Measurements from ENCODE around the gene PNPLA7.
"Not testable (repeated sequence)": the region's sequence is repeated elsewhere in the genome, so short reads cannot be mapped to it uniquely, and the experiment has no call there.

The PNPLA7 gene

DNA sequence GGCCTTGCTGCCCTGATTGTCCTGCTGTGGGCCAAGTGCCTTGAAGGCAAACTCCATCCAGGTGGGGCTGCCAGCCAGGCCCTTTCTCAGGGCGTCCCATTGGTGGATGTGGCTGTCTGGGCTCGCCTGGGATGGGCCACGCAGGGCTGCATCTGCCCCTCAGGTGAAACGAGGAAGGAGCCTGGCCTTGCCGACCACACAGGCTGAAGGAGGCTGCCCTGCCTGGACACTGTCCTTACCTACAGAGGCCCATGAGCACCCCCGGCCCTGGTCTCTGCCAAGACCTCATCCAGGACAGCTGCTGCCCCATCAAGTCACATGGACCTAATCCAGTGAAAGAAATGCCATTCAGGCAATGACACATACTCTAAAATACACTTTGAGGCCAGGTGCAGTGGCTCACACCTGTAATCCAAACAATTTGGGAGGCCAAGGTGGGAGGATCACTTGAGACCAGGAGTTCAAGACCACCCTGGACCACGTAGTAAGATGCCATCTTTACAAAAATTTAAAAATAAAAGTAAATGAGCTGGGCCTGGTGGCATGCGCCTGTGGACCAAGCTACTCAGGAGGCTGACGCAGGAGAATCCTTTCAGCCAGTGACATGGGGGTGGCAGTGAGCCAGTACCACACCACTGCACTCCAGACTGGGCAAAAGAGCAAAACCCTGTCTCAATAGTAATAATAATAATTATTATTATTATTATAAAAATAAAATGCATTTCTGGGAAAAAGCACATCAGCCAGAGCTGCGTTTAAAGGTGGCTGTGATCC, 33.9 kb downstream of the PNPLA7 start:
- Histone ChIP-seq H2BK5ac (ENCODE audit: low read depth, low read length, poor library complexity, severe bottlenecking) (no peak overlapping the region), H3K4me1 (ENCODE audit: control insufficient read depth, insufficient read depth, low read depth, low read length) (peaks cover 8% of the 10 kb centered on the region), H3K27me3 (ENCODE audit: control insufficient read depth in 1 of 2, insufficient read depth in 1 of 2, low read length in 2 of 2) (no peaks in the 10 kb centered on the region), H3K4me3 (ENCODE audit: insufficient read depth in 1 of 2, low read depth in 1 of 2, low read length in 2 of 2) (no peak overlapping the region), H2BK120ac (ENCODE audit: low read depth, low read length) (no peak overlapping the region), H2BK15ac (ENCODE audit: low read depth, poor library complexity, severe bottlenecking) (no peak overlapping the region), H3K36me3 (ENCODE audit: control insufficient read depth in 1 of 2, insufficient read depth in 2 of 2, low read depth in 1 of 2, low read length in 2 of 2) (peaks cover 0 to 4% of the 10 kb centered on the region in 2 experiments), H3K18ac (ENCODE audit: low read depth in 1 of 2, low read length in 2 of 2) (no peak overlapping the region), H3K9me3 (ENCODE audit: control insufficient read depth, low read length) (no peaks in the 10 kb centered on the region), H4K91ac (ENCODE audit: low read length) (no peak overlapping the region), H2BK12ac (ENCODE audit: low read length in 2 of 2) (no peak overlapping the region), H3K79me1 (replicated peaks; ENCODE audit: low read length, poor library complexity, severe bottlenecking) (no peaks in the 10 kb centered on the region), H3K14ac (ENCODE audit: low read length in 2 of 2) (no peak overlapping the region), H3K4me2 (ENCODE audit: low read length, poor library complexity, severe bottlenecking) (no peak overlapping the region), H3K27ac (ENCODE audit: low read length, poor library complexity, severe bottlenecking) (no peak overlapping the region), H2AK5ac (ENCODE audit: low read length, severe bottlenecking) (no peak overlapping the region), H2AFZ (ENCODE audit: low read depth, low read length) (no peak overlapping the region), H4K8ac (ENCODE audit: low read length) (no peak overlapping the region), H3K4ac (ENCODE audit: low read depth in 1 of 2, low read length in 2 of 2) (no peak overlapping the region), H3K9ac (ENCODE audit: low read length) (no peak overlapping the region), H3K23ac (ENCODE audit: low read length in 2 of 2) (no peak overlapping the region)
- 93% methylated on average over 10 of the region's 10 CpGs for WGBS
- no peak for DNase-seq

DNA sequence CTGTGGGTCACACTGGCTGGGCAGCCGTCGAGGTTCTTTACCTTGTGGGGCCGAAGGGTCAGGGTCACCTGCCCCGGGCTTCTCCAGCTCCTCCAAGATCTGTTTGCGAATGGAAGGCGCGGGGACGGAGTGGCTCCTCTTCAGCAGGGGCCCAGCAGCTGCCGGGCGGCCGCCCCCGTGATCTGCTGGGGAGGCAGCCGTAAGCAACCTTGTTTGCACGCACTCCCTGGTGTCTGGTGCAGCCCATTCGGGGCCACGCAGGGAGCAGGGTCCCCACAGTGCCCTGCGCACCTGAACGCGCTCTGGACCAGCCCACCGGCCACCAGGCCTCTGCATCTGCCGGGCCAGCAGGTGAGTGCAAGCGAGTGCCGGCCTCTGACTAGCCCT, 34.9 kb downstream of the PNPLA7 start:
- Histone ChIP-seq H2AFZ (ENCODE audit: low read depth, low read length) (no peak overlapping the region), H3K27ac (ENCODE audit: low read length, poor library complexity, severe bottlenecking) (no peak overlapping the region), H3K14ac (ENCODE audit: low read length in 2 of 2) (no peak overlapping the region), H4K91ac (ENCODE audit: low read length) (no peak overlapping the region), H3K4me3 (ENCODE audit: insufficient read depth in 1 of 2, low read depth in 1 of 2, low read length in 2 of 2) (no peak overlapping the region), H3K27me3 (ENCODE audit: control insufficient read depth in 1 of 2, insufficient read depth in 1 of 2, low read length in 2 of 2) (no peaks in the 10 kb centered on the region), H2AK5ac (ENCODE audit: low read length, severe bottlenecking) (no peak overlapping the region), H3K18ac (ENCODE audit: low read depth in 1 of 2, low read length in 2 of 2) (no peak overlapping the region), H3K36me3 (ENCODE audit: control insufficient read depth in 1 of 2, insufficient read depth in 2 of 2, low read depth in 1 of 2, low read length in 2 of 2) (no peaks in the 10 kb centered on the region), H2BK5ac (ENCODE audit: low read depth, low read length, poor library complexity, severe bottlenecking) (no peak overlapping the region), H3K79me1 (replicated peaks; ENCODE audit: low read length, poor library complexity, severe bottlenecking) (no peaks in the 10 kb centered on the region), H3K4ac (ENCODE audit: low read depth in 1 of 2, low read length in 2 of 2) (no peak overlapping the region), H3K4me1 (ENCODE audit: control insufficient read depth, insufficient read depth, low read depth, low read length) (peaks cover 8% of the 10 kb centered on the region), H3K4me2 (ENCODE audit: low read length, poor library complexity, severe bottlenecking) (no peak overlapping the region), H3K23ac (ENCODE audit: low read length in 2 of 2) (no peak overlapping the region), H2BK15ac (ENCODE audit: low read depth, poor library complexity, severe bottlenecking) (no peak overlapping the region), H3K9me3 (ENCODE audit: control insufficient read depth, low read length) (no peaks in the 10 kb centered on the region), H2BK12ac (ENCODE audit: low read length in 2 of 2) (no peak overlapping the region), H2BK120ac (ENCODE audit: low read depth, low read length) (no peak overlapping the region), H3K9ac (ENCODE audit: low read length) (no peak overlapping the region), H4K8ac (ENCODE audit: low read length) (no peak overlapping the region)
- DNase-seq, result no peak
- 90% methylated on average over 17 of the region's 23 CpGs for WGBS

- no peak overlapping the region for H2BK120ac ChIP-seq (ENCODE audit: low read depth, low read length)
- H3K14ac ChIP-seq (ENCODE audit: low read length in 2 of 2), result no peak overlapping the region
- WGBS, result 96% methylated on average over 27 of the region's 30 CpGs
- DNase-seq, result no peak
- H3K9ac ChIP-seq (ENCODE audit: low read length), result no peak overlapping the region
- no peak overlapping the region for H3K18ac ChIP-seq (ENCODE audit: low read depth in 1 of 2, low read length in 2 of 2)
- H3K4ac ChIP-seq (ENCODE audit: low read depth in 1 of 2, low read length in 2 of 2), result no peak overlapping the region
- H3K4me1 ChIP-seq (ENCODE audit: control insufficient read depth, insufficient read depth, low read depth, low read length), result peaks cover 8% of the 10 kb centered on the region
- no peaks in the 10 kb centered on the region for H3K36me3 ChIP-seq (ENCODE audit: control insufficient read depth in 1 of 2, insufficient read depth in 2 of 2, low read depth in 1 of 2, low read length in 2 of 2)
- no peak overlapping the region for H4K91ac ChIP-seq (ENCODE audit: low read length)
- no peak overlapping the region for H4K8ac ChIP-seq (ENCODE audit: low read length)
- no peak overlapping the region for H3K4me2 ChIP-seq (ENCODE audit: low read length, poor library complexity, severe bottlenecking)
- H3K9me3 ChIP-seq (ENCODE audit: control insufficient read depth, low read length), result no peaks in the 10 kb centered on the region
- H2AFZ ChIP-seq (ENCODE audit: low read depth, low read length), result no peak overlapping the region
- H2BK15ac ChIP-seq (ENCODE audit: low read depth, poor library complexity, severe bottlenecking), result no peak overlapping the region
- no peak overlapping the region for H3K4me3 ChIP-seq (ENCODE audit: insufficient read depth in 1 of 2, low read depth in 1 of 2, low read length in 2 of 2)
- H3K27me3 ChIP-seq (ENCODE audit: control insufficient read depth in 1 of 2, insufficient read depth in 1 of 2, low read length in 2 of 2), result no peaks in the 10 kb centered on the region
- H3K23ac ChIP-seq (ENCODE audit: low read length in 2 of 2), result no peak overlapping the region
- H3K79me1 ChIP-seq (replicated peaks; ENCODE audit: low read length, poor library complexity, severe bottlenecking), result no peaks in the 10 kb centered on the region
- H2BK12ac ChIP-seq (ENCODE audit: low read length in 2 of 2), result no peak overlapping the region
- H2AK5ac ChIP-seq (ENCODE audit: low read length, severe bottlenecking), result no peak overlapping the region
- no peak overlapping the region for H2BK5ac ChIP-seq (ENCODE audit: low read depth, low read length, poor library complexity, severe bottlenecking)
- H3K27ac ChIP-seq (ENCODE audit: low read length, poor library complexity, severe bottlenecking), result no peak overlapping the region
Observed at GRCh38 chr9:137514691-137515337, 35.4 kb downstream of the PNPLA7 start.

DNA sequence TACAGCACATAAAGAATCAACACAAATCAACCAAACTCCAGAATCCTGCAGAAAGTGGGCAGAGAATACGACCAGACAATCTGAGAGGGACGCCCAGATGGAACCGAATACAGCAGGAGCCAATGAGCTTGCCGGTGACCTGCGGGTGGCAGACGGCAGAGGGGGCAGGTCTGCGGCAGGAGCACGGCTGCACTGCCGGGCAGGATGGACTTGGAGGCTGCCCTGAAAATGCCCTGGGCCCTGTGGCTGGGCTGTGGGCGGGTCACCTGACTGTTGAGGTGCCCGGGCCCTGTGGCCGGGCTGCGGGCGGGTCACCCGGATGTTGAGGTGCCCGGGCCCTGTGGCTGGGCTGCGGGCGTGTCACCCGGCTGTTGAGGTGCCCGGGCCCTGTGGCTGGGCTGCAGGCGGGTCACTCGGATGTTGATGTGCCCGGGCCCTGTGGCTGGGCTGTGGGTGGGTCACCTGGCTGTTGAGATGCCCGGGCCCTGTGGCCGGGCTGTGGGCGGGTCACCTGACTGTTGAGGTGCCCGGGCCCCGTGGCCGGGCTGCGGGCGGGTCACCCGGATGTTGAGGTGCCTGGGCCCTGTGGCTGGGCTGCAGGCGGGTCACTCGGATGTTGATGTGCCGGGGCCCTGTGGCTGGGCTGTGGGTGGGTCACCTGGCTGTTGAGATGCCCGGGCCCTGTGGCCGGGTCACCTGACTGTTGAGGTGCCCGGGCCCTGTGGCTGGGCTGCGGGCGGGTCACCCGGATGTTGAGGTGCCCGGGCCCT, 36.2 kb downstream of the PNPLA7 start:
- H2AFZ ChIP-seq (ENCODE audit: low read depth, low read length), result peak overlapping the region; percentile 27
- not testable (repeated sequence) for H2AK5ac ChIP-seq (ENCODE audit: low read length, severe bottlenecking); H3K79me1 ChIP-seq (replicated peaks; ENCODE audit: low read length, poor library complexity, severe bottlenecking); H2BK5ac ChIP-seq (ENCODE audit: low read depth, low read length, poor library complexity, severe bottlenecking); H3K9ac ChIP-seq (ENCODE audit: low read length); H3K36me3 ChIP-seq (ENCODE audit: control insufficient read depth in 1 of 2, insufficient read depth in 2 of 2, low read depth in 1 of 2, low read length in 2 of 2); DNase-seq; H3K23ac ChIP-seq (ENCODE audit: low read length in 2 of 2); H4K91ac ChIP-seq (ENCODE audit: low read length); H3K4me1 ChIP-seq (ENCODE audit: control insufficient read depth, insufficient read depth, low read depth, low read length); H3K14ac ChIP-seq (ENCODE audit: low read length in 2 of 2); H3K4me3 ChIP-seq (ENCODE audit: insufficient read depth in 1 of 2, low read depth in 1 of 2, low read length in 2 of 2); H3K4me2 ChIP-seq (ENCODE audit: low read length, poor library complexity, severe bottlenecking); H3K9me3 ChIP-seq (ENCODE audit: control insufficient read depth, low read length); H3K18ac ChIP-seq (ENCODE audit: low read depth in 1 of 2, low read length in 2 of 2); H3K27me3 ChIP-seq (ENCODE audit: control insufficient read depth in 1 of 2, insufficient read depth in 1 of 2, low read length in 2 of 2); H2BK120ac ChIP-seq (ENCODE audit: low read depth, low read length); H2BK12ac ChIP-seq (ENCODE audit: low read length in 2 of 2); H4K8ac ChIP-seq (ENCODE audit: low read length); H3K4ac ChIP-seq (ENCODE audit: low read depth in 1 of 2, low read length in 2 of 2); H3K27ac ChIP-seq (ENCODE audit: low read length, poor library complexity, severe bottlenecking); H2BK15ac ChIP-seq (ENCODE audit: low read depth, poor library complexity, severe bottlenecking)
- WGBS, result 89% methylated on average over 37 of the region's 42 CpGs

All from mesenchymal stem cell (in vitro differentiated cells and primary cell).